ENCODE data around the gene CTSZ.

GRCh38 chr20:58963060-58963584 is 43.9 kb downstream of the CTSZ start:
- TF ChIP-seq, protein P1, sequence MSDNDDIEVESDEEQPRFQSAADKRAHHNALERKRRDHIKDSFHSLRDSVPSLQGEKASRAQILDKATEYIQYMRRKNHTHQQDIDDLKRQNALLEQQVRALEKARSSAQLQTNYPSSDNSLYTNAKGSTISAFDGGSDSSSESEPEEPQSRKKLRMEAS (IDR thresholded peaks at IDR 0.05; ENCODE audit: low read depth, low read length), result no peak
- no peak for TF ChIP-seq CTCF (IDR thresholded peaks at IDR 0.05; ENCODE audit: low read depth, low read length)
- TF ChIP-seq POLR2A (IDR thresholded peaks at IDR 0.05; ENCODE audit: extremely low read depth, insufficient read length), result no peak
- no peak for TF ChIP-seq MYC (IDR thresholded peaks at IDR 0.05; ENCODE audit: low read depth, low read length)

Measured in NB4 (cell line).